Skeletal muscle satellite cell (primary cell): Measurements from ENCODE around the gene PINLYP. TPM values are rescaled to one million over a fixed set of nuclear protein-coding genes. Genes with fewer than 3 reads are reported as not detected.

ENCODE experiments used
- H3K27me3 ChIP-seq: 2 replicates; pipeline ENCODE4 v1.7.0; 2013; ENCODE audit warnings: low read length; ENCODE audit not compliant: control insufficient read depth, insufficient read depth
- H3K36me3 ChIP-seq: 2 replicates; pipeline ENCODE4 v1.7.0; 2013; ENCODE audit warnings: mild to moderate bottlenecking, control low read depth, low read length; ENCODE audit not compliant: insufficient read depth
- H3K4me1 ChIP-seq: 2 replicates; pipeline ENCODE4 v1.7.0; 2013; ENCODE audit warnings: low read length; ENCODE audit not compliant: control insufficient read depth, insufficient read depth
- H3K4me2 ChIP-seq: 2 replicates; pipeline ENCODE4 v1.7.0; 2013; ENCODE audit warnings: mild to moderate bottlenecking, low read length
- H3K4me3 ChIP-seq: 2 replicates; pipeline ENCODE4 v1.7.0; 2013; ENCODE audit warnings: low read length
- H3K9ac ChIP-seq: 2 replicates; pipeline ENCODE4 v1.7.0; 2013; ENCODE audit warnings: mild to moderate bottlenecking, low read depth, low read length, moderate library complexity
- H3K9me3 ChIP-seq: replicated peaks from 2 replicates; pipeline ENCODE4 v1.7.0; 2013; ENCODE audit warnings: mild to moderate bottlenecking, control low read depth, low read length
- total RNA-seq: library from RNA; depleted of rRNA; stranded (reverse); fragments of >200 nt; gene quantifications from 2 replicates; pipeline ENCODE4 v1.2.3, GENCODE V29; 2012; rRNA removed

The PINLYP gene
- total RNA-seq: 1.1 and 1.8 TPM in 2 replicates

DNA sequence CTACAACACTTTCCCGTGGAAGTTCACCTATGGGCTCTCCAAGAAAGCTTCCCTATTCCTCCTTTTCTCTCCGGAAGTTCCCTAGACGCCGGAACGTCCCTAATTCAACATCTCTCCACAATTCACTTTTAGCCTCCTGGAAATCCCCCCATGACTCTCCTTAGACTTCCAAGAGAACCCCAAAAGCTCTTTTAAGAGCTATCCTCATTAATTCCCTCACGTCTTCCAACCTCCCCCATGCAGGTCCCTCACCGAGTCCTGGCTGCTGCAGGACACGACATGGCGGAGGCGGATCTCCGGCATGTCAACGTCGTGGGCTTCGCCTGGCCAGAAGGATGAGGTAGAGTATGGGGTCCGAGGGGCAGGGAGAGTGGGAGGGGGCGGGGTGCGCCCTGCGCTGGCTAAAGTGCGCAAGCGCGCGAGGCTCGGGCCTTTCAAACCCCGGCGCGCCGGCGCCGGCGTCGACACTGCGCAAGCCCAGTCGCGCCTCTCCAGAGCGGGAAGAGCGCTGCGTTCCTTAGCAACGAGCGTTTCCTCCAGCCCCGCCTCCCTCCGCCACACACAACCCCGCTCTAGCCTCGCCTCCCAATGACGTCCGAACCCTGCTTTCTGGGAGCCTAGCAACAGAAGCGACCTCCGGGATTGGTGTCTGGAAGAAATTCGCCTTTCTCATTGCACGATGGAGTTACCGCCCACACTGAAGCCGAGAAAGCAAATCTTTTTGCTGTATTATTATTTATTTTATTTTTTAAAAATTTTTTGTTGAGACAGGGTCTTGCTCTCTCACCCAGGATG lies at the start of gene PINLYP, which contains the start of gene XRCC1:
Gene PINLYP (plus strand): TSS at position 646 of the 795 bp plus-strand sequence. CDS start 1,391 bp downstream, outside the sequence.
Gene XRCC1 (minus strand): TSS at position 372 of the 795 bp plus-strand sequence. CDS start 69 bp downstream, at position 303.
- peaks cover 5% of the 10 kb centered on the region for H3K36me3 ChIP-seq
- peak within 1 kb of the TSS; percentile 96 for H3K9ac ChIP-seq
- no peaks in the 10 kb centered on the region for H3K9me3 ChIP-seq
- peaks cover 5% of the 10 kb centered on the region for H3K4me1 ChIP-seq
- H3K4me2 ChIP-seq: peak within 1 kb of the TSS; percentile 89
- peaks cover 7% of the 10 kb centered on the region for H3K27me3 ChIP-seq
- peak within 1 kb of the TSS; percentile 92 for H3K4me3 ChIP-seq

DNA sequence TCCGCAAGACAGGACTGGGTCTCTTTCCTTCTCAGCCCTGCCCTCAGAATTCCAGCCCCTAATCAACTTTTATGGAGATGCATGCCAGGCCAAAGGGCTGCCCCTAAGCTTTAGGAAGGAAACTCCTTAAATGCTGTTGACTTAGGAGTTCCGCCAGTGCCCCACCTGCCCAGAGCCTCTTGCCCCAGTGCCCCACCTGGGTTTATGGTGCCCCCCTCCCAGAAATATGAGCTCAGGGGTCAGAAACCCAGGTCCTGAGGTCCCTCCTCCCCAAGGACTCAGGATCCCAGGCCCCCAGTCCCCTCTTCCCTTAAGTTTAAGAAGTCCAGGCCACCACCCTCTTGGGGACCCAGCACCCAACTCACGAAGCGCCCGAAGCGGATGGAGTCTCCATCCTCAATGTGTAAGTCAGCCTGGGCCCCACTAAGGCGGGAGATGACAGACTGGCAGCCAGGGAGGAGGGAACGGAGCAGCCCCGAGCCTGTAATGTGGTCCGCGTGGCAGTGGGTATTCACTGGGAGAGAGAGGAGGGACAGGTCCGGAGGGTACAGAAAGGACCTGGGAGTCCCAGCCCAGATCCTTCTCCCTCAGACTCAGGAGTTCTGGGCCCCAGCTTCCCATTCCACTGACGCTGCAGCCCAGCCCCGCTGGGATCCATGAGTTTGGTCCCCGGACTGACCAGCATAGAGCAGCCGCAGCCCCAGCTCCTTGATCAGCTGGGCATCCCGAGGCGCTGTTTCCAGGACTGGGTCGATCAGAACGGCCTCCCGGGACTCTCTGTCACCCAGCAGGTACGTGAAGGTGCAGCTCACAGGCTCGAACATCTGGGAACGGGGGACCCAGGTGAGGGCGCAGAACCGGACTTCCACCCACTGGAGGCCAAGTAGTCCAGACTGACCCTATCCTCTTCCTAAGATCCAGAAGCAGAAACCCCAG lies 49.5 kb upstream of the PINLYP start:
- peak overlapping the region; percentile 83 for H3K9ac ChIP-seq
- no peaks in the 10 kb centered on the region for H3K27me3 ChIP-seq
- peak overlapping the region; percentile 84 for H3K4me2 ChIP-seq
- H3K36me3 ChIP-seq: peaks cover 7% of the 10 kb centered on the region
- H3K4me3 ChIP-seq: peak overlapping the region; percentile 89
- H3K9me3 ChIP-seq: no peaks in the 10 kb centered on the region
- H3K4me1 ChIP-seq: peaks cover 38% of the 10 kb centered on the region

DNA sequence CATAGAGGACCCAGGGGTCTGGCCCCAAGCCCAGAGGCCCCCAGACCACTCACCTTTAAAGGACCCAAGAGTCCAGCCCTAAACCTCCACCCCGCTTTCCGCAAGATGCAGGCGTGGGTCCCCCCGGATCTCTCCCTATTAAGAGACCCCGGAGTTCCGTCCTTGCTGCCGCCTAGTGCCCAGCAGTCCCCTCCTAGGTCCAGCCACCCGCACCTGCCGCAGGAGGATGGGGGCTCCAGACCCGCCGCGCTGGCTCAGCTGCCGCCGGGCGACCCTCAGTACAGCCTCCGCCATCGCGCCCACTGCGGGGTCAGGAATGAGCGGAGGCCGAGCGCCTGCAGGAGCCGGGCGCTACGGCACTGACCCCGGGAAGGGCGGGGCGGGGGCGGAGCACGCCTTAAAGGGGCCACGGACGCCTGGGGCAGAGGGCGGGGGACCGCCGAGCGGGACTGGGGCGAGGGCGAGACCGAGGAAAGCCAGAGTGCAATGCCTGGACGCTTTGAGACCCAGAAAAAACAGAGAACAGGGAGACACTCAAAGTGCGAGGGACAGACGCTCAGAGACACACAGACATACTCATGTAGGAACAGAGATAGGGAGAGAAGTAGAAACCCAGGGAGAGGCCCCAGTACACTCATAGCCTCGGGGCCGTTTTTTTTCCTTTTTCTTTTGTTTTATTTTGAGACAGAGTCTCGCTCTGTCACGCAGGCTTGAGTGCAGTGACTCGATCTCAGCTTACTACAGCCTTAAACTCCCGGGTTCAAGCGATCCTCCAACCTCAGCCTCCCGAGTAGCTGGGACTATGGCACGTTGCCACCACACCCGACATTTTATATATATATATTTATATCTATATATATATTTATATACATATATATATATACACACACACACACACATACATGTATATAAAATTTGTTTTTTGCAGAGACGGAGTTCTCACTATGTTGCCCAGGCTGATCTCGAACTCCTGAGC lies 48.4 kb upstream of the PINLYP start, which contains the start of gene ETHE1:
Gene ETHE1 (minus strand): TSS at position 318 of the 976 bp plus-strand sequence. CDS start 24 bp downstream, at position 294.
- no peaks in the 10 kb centered on the region for H3K36me3 ChIP-seq
- no peaks in the 10 kb centered on the region for H3K27me3 ChIP-seq
- peak within 1 kb of the TSS; percentile 83 for H3K9ac ChIP-seq
- no peaks in the 10 kb centered on the region for H3K9me3 ChIP-seq
- peak within 1 kb of the TSS; percentile 84 for H3K4me2 ChIP-seq
- peaks cover 39% of the 10 kb centered on the region for H3K4me1 ChIP-seq
- H3K4me3 ChIP-seq: peak within 1 kb of the TSS; percentile 89

DNA sequence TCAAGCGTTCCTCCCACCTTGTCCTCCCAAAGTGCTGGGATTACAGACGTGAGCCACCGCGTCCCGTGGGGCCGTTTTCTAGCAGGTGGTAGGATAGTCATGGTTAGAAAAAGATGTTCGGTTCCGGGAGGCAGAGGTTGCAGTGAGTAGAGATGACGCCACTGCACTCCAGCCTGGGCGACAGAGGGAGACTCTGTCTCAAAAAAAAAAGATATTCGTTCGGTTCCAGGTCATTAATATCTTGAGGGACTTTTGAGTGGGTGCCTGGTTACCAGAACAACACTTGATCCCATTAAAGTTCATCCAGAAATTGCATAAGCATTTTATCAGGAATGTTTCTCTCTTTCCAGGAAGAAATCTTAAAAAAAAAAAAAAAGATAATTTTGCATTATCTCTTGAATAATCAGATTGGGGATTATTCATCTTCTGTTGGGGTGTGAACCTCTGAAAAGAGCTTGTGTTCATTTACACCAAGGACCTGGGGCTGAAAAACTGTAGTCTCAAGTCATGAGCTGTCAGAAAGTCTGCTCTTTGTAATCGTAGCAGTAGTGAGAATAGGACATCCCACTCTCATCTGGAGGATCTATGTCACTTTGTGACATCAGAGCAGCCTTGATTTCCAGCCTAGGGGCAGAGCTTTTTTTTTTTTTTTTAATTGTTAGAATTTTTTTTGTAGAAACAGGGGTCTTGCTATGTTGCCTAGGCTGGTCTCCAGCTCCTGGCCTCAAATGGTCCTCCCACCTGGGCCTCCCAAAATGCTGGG lies 47.6 kb upstream of the PINLYP start:
- H3K9me3 ChIP-seq: no peaks in the 10 kb centered on the region
- no peak overlapping the region for H3K9ac ChIP-seq
- peaks cover 46% of the 10 kb centered on the region for H3K4me1 ChIP-seq
- H3K4me3 ChIP-seq: no peak overlapping the region
- H3K27me3 ChIP-seq: no peaks in the 10 kb centered on the region
- H3K36me3 ChIP-seq: no peaks in the 10 kb centered on the region
- H3K4me2 ChIP-seq: peak overlapping the region; percentile 84

DNA sequence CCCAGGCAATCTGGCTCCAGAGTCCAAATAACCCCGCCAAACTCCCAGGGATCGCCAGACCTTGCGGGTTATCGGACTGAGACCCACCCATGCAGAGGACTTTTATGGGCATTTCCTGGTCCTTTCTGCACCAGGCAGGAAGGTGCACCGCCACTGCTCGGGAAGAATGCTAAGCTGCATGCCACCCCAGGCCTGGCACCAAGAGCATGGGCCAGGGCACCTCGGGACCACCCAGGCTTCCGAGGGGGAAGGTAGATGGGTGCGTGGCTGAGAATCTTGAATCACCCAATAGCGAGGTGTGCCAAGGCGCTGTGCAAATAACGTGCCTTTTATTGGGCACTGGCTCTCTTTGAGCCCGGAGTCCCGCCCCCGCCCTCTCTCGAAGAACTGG lies 43.0 kb upstream of the PINLYP start:
- H3K36me3 ChIP-seq: no peaks in the 10 kb centered on the region
- peak overlapping the region; percentile 69 for H3K9ac ChIP-seq
- H3K4me1 ChIP-seq: peaks cover 30% of the 10 kb centered on the region
- no peaks in the 10 kb centered on the region for H3K27me3 ChIP-seq
- peak overlapping the region; percentile 92 for H3K4me2 ChIP-seq
- H3K4me3 ChIP-seq: peak overlapping the region; percentile 76
- H3K9me3 ChIP-seq: no peaks in the 10 kb centered on the region

DNA sequence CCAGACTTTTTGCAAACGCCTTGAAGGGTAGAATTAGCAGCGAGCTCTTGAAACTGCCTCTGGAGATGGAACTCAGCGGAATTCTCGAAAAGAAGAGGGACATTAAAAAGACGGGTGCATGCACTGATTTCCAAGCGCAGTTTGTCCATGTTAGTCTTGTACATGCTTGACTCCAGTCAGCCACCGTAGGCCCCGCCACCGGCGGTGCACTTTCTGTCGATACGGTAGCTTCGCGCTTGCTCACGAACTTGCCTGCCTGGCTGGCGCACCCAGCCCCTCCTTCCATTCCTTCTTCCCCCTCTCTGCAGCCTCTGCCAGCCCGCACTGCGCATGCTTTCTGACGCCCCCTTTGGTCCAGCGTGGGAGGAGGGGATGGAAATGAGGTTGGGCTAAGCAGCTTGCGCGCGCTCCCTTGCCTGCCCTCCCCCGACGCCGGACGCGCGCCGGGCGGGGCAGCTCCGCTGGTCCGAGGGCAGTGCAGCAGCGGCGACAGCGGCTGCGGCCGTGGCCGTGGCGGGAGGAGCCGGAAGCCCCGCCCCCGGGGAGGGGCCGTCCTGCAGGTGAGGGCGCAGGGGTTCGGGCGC lies 42.5 kb upstream of the PINLYP start, which contains the start of gene ZNF575:
Gene ZNF575 (plus strand): TSS at position 227 of the 584 bp plus-strand sequence. CDS start 1,235 bp downstream, outside the sequence.
- Histone ChIP-seq H3K4me3 (peak within 1 kb of the TSS; percentile 76), H3K9me3 (no peaks in the 10 kb centered on the region), H3K9ac (peak within 1 kb of the TSS; percentile 69), H3K27me3 (no peaks in the 10 kb centered on the region), H3K4me1 (peaks cover 25% of the 10 kb centered on the region), H3K36me3 (peaks cover 2% of the 10 kb centered on the region), H3K4me2 (peak within 1 kb of the TSS; percentile 92)

DNA sequence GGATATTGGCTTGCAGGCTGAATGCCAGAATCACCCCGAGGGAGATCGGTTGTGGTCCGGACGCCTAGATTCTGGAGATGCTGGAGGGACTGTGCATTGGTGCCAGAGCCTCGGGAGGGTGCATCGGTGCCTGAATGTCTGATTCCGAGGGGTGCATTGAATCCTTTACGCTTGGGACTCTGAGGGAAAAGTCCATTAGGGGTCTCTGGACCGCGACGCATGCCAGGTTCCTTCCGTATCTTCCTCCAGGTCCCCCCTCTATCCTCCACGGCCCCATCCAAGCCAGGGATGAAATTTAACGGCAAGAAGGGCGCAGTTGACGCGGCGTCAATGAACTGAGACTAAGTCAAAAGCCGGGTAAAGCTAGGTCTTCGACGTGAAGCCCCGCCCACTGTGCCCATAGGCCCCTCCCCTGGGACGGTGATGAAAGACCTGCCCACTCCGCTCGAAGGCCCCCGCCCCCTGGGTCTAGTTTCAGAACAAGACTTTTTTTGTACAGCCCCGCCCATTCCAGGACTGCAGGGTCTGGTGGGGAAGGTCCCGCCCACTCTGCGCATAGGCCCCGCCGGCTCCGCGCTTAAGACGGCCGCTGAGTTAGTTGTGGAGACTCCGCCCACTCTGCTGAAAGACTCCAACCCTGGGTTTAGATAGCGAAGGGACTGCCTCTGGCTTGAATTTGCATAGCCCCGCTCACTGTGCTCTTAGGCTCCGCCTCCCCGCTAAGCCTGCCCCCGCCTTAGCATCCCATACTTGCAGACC lies 41.9 kb upstream of the PINLYP start:
- Histone ChIP-seq H3K4me1 (peaks cover 25% of the 10 kb centered on the region), H3K9ac (peak overlapping the region; percentile 69), H3K36me3 (peaks cover 9% of the 10 kb centered on the region), H3K4me3 (peak overlapping the region; percentile 76), H3K27me3 (no peaks in the 10 kb centered on the region), H3K4me2 (peak overlapping the region; percentile 92), H3K9me3 (no peaks in the 10 kb centered on the region)

DNA sequence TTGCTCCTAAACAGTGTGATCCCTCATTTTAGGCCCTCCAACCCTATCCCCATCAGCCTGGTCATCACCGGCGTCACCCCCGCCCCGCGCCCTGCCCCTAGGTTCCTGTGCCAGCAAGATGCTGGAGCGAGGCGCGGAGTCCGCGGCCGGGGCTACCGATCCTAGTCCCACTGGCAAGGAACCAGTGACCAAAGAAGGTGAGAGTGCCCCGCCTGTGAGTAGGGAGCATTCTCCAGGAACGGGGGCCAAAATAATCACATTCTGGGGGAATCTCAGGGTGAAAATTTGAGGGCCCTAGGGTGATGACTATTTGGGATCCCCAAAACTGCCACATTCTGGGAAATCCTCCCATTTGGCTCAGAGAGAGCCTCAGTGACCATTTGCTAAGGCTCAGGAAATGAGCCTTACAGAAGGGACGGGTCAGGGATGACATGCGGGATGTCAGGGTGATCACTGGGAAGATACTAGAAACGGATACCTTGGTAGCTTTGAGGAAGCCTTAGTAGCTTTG lies 41.2 kb upstream of the PINLYP start:
- H3K9ac ChIP-seq: no peak overlapping the region
- H3K27me3 ChIP-seq: no peaks in the 10 kb centered on the region

More for the DNA sequence above, 41.2 kb upstream of the PINLYP start:
- Histone ChIP-seq H3K4me2 (peak overlapping the region; percentile 92), H3K4me1 (peaks cover 25% of the 10 kb centered on the region), H3K36me3 (peaks cover 15% of the 10 kb centered on the region), H3K4me3 (peak overlapping the region; percentile 54), H3K9me3 (no peaks in the 10 kb centered on the region)
